BE2C (cell line): Measurements from ENCODE around the gene PLCB1.
A peak's percentile ranks its signal among the peaks of the same experiment; 100 is the strongest.
"Not testable (repeated sequence)": the region's sequence is repeated elsewhere in the genome, so short reads cannot be mapped to it uniquely, and the experiment has no call there.

Experiments
- DNase-seq: peaks from one replicate; pipeline ENCODE4 v3.0.0-alpha.2; 2020
- H3K27me3 ChIP-seq: fragments of 250-450 bp; sonication (Bioruptor Pico); 2 replicates; pipeline ENCODE4 v1.5.1; 2020; ENCODE audit warnings: mild to moderate bottlenecking
- H3K36me3 ChIP-seq: fragments of 250-450 bp; sonication (Bioruptor Pico); 2 replicates; pipeline ENCODE4 v1.5.1; 2020; ENCODE audit warnings: mild to moderate bottlenecking
- H3K4me1 ChIP-seq: fragments of 250-450 bp; sonication (Bioruptor Pico); 2 replicates; pipeline ENCODE4 v1.5.1; 2020
- H3K4me3 ChIP-seq: 2 replicates; pipeline ENCODE4 v1.5.1; 2011; ENCODE audit warnings: low read depth, low read length
- H3K9me3 ChIP-seq: fragments of 250-450 bp; sonication (Bioruptor Pico); 2 replicates; pipeline ENCODE4 v1.5.1; 2020
- TF ChIP-seq, protein P1 (sequence below): IDR thresholded peaks from 2 replicates; pipeline ENCODE4 v1.5.1; 2012; ENCODE audit warnings: mild to moderate bottlenecking, low read depth, low read length

PLCB1 gene

GRCh38 chr20:8095648-8096572, 36.2 kb upstream of the PLCB1 start:
- TF ChIP-seq, protein P1, sequence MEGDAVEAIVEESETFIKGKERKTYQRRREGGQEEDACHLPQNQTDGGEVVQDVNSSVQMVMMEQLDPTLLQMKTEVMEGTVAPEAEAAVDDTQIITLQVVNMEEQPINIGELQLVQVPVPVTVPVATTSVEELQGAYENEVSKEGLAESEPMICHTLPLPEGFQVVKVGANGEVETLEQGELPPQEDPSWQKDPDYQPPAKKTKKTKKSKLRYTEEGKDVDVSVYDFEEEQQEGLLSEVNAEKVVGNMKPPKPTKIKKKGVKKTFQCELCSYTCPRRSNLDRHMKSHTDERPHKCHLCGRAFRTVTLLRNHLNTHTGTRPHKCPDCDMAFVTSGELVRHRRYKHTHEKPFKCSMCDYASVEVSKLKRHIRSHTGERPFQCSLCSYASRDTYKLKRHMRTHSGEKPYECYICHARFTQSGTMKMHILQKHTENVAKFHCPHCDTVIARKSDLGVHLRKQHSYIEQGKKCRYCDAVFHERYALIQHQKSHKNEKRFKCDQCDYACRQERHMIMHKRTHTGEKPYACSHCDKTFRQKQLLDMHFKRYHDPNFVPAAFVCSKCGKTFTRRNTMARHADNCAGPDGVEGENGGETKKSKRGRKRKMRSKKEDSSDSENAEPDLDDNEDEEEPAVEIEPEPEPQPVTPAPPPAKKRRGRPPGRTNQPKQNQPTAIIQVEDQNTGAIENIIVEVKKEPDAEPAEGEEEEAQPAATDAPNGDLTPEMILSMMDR, result no peak
- H3K4me3 ChIP-seq, result no peak overlapping the region
- H3K27me3 ChIP-seq, result no peaks in the 10 kb centered on the region
- H3K4me1 ChIP-seq, result peaks cover 5% of the 10 kb centered on the region; the same call in 1 of the 2 replicates
- no peaks in the 10 kb centered on the region for H3K9me3 ChIP-seq
- no peak for DNase-seq
- H3K36me3 ChIP-seq, result no peaks in the 10 kb centered on the region

DNA sequence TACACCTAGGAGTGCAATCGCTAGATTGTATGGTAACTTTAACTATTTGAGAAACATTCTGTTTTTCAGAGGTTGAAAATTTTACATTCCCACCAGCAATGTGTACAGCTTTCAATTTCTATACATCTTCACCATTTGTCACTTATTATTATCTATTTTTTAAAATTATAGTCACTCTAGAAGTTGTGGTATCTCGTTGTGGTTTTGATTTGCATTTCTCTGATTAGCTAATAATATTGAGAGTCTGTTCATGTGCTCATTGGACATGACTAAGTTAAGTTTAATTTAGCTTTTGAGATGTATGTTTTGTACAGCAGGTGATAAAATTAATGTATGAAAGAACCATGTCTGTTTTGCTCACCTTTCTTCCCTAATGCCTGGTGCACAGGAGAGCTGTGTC, 34.8 kb upstream of the PLCB1 start:
- TF ChIP-seq, protein P1, result no peak
- Histone ChIP-seq H3K27me3 (no peaks in the 10 kb centered on the region), H3K4me1 (peaks cover 5% of the 10 kb centered on the region; the same call in 1 of the 2 replicates), H3K9me3 (no peaks in the 10 kb centered on the region), H3K4me3 (no peak overlapping the region), H3K36me3 (no peaks in the 10 kb centered on the region)
- DNase-seq, result no peak

GRCh38 chr20:8104252-8104651, 27.8 kb upstream of the PLCB1 start:
- H3K27me3 ChIP-seq, result no peaks in the 10 kb centered on the region
- no peak overlapping the region for H3K4me3 ChIP-seq
- no peaks in the 10 kb centered on the region for H3K4me1 ChIP-seq
- TF ChIP-seq, protein P1, result no peak
- H3K36me3 ChIP-seq, result no peaks in the 10 kb centered on the region
- H3K9me3 ChIP-seq, result peaks cover 3% of the 10 kb centered on the region
- no peak for DNase-seq

DNA sequence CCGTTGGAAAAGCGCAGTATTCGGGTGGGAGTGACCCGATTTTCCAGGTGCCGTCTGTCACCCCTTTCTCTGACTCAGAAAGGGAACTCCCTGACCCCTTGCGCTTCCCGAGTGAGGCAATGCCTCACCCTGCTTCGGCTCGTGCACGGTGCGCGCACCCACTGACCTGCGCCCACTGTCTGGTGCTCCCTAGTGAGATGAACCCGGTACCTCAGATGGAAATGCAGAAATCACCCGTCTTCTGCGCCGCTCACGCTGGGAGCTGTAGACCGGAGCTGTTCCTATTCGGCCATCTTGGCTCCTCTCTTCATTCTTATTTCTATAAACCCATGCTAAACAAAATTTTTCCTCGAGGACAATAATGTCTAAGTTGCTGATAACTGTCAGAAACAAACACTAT, 17.5 kb upstream of the PLCB1 start:
- peaks cover 24% of the 10 kb centered on the region for H3K4me1 ChIP-seq
- not testable (repeated sequence) for H3K9me3 ChIP-seq, H3K4me3 ChIP-seq, H3K27me3 ChIP-seq, DNase-seq, H3K36me3 ChIP-seq

GRCh38 chr20:8115436-8115835, 16.6 kb upstream of the PLCB1 start:
- Histone ChIP-seq H3K4me3 (no peak overlapping the region), H3K9me3 (no peaks in the 10 kb centered on the region), H3K27me3 (no peaks in the 10 kb centered on the region)

GRCh38 chr20:8116067-8116811, 15.8 kb upstream of the PLCB1 start:
- H3K9me3 ChIP-seq, result no peaks in the 10 kb centered on the region
- TF ChIP-seq, protein P1, result no peak
- peak; percentile 41 for DNase-seq
- H3K27me3 ChIP-seq, result no peaks in the 10 kb centered on the region
- H3K4me3 ChIP-seq, result no peak overlapping the region
- H3K36me3 ChIP-seq, result no peaks in the 10 kb centered on the region
- H3K4me1 ChIP-seq, result peaks cover 24% of the 10 kb centered on the region

More at GRCh38 chr20:8115436-8115835, 16.6 kb upstream of the PLCB1 start:
- no peak for DNase-seq
- TF ChIP-seq, protein P1, result no peak
- no peaks in the 10 kb centered on the region for H3K36me3 ChIP-seq
- peaks cover 24% of the 10 kb centered on the region for H3K4me1 ChIP-seq
